ENCODE measurements around the gene PKNOX1.
"Not testable (repeated sequence)": the region's sequence is repeated elsewhere in the genome, so short reads cannot be mapped to it uniquely, and the experiment has no call there.

The PKNOX1 gene

GRCh38 chr21:42956824-42957630 is 17.3 kb upstream of the PKNOX1 start:
- DNase-seq = no peak

DNA sequence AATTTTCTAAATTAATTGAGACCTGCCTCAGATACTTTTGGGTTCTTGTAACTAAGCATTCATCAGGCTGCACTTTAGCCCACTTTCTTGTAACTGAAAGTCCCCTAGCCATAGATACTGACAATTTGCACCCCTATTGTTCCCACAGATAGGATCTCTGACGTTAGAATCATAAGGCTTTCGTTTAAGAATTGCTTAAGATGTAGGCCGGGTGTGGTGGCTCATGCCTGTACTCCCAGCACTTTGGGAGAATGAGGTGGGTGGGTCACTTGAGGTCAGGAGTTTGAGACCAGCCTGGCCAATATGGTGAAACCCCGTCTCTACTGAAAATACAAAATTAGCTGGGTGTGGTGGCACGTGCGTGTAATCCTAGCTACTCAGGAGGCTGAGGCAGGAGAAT is 16.2 kb upstream of the PKNOX1 start:
- not testable (repeated sequence) for DNase-seq

GRCh38 chr21:42959728-42960127 is 14.6 kb upstream of the PKNOX1 start:
- DNase-seq = no peak

- no peak for DNase-seq
Observed at GRCh38 chr21:42962380-42963007, 11.9 kb upstream of the PKNOX1 start.

DNA sequence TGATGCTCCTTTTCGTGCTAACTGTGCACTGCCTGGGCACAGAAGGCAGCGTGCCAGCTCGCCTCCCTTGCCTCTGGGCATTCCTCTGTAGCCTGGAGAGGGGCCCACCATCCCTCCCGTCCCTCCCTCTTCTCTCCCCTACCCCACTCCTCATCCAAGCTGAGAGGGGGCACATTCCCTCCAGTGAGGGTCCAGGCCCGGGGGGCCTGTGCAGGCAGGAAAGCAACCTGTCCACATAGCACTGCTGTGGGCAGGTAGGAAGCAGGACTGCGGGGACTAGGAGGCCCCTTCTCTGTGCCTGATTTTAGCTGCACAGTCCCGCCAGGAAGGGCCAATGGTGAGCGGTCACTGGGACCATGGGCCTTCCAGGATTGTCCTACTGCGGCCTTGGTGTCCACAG is 10.3 kb upstream of the PKNOX1 start:
- DNase-seq = no peak

- DNase-seq = no peak
Observed at GRCh38 chr21:42964546-42965210, 9.7 kb upstream of the PKNOX1 start.

GRCh38 chr21:42965211-42965560 is 9.2 kb upstream of the PKNOX1 start:
- DNase-seq = no peak

- DNase-seq = not testable (repeated sequence)
Observed at GRCh38 chr21:42967616-42968015, 6.7 kb upstream of the PKNOX1 start.

DNA sequence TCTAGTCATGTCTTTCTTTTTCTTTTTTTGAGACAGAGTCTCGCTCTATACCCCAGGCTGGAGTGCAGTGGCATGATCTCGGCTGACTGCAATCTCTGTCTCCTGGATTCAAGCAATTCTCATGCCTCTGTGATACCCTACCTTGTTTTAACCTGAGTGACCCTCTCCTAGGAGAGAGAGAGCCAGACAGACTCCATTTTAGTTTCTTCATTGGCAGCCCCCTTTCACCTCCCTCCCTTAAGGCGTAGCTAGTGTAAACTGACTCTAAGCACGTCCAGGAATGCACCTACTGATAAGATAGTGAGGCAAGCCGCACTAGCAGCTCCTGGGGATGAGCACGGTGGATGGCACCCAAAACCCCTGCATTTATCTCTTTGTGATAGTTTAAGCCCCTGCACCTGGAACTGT is 5.2 kb upstream of the PKNOX1 start:
- no peak for DNase-seq

- no peak for DNase-seq
Observed at GRCh38 chr21:42970946-42971653, 3.3 kb upstream of the PKNOX1 start.

- DNase-seq = no peak
Observed at GRCh38 chr21:42971897-42972275, 2.5 kb upstream of the PKNOX1 start.

- no peak for DNase-seq
Observed at GRCh38 chr21:42973309-42973990, 912 bp upstream of the PKNOX1 start.

- peak; percentile 38 for DNase-seq
Observed at GRCh38 chr21:42974832-42975820, 764 bp downstream of the PKNOX1 start.

GRCh38 chr21:42975886-42976608 is 1.7 kb downstream of the PKNOX1 start:
- DNase-seq = no peak

GRCh38 chr21:42980312-42981213 is 6.2 kb downstream of the PKNOX1 start:
- no peak for DNase-seq

DNA sequence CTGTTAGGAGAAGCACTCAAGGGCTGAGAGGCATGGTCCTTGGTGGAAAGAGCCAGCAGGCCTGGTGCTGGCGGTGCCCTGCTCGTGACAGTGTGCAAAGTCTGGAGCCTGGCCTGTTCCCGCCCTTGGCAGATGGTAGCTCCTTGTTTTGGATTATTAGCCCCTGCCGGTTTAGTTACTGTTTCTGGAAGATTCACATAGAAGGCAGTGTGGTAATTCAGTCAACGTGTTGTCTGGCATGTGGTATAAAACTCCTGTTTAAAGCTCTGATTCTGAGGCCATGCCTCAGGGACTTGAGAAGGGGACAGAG is 6.8 kb downstream of the PKNOX1 start:
- no peak for DNase-seq

- DNase-seq = no peak
Observed at GRCh38 chr21:42981862-42982261, 7.5 kb downstream of the PKNOX1 start.

DNA sequence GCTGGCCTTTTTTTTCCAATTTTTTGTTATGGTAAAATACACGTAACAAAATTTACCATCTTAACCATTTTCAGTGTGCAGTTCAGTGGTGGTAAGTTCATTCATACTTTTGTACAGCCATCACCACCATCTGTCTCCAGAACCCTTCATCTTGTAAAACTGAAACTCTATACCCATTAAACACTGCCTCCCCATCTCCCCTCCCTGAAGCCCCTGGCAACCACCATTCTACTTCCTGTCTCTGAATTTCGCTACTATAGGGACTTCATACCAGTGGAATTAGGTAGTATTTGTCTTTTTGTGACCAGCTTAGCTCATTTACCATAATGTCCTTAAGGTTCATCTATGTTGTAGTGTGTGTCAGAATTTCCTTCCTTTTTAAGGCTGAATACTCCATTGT is 8.7 kb downstream of the PKNOX1 start:
- no peak for DNase-seq

- DNase-seq = no peak
Observed at GRCh38 chr21:42983869-42984268, 9.5 kb downstream of the PKNOX1 start.

All from NCI-H774 (cell line).